SHP77 (cell line): ENCODE data around the gene TOP1.

Experiments used
- DNase-seq, 2 experiments: peaks; one replicate each; lab custom pipeline; 2025; lab: John Stamatoyannopoulos, UW

The TOP1 gene

DNA sequence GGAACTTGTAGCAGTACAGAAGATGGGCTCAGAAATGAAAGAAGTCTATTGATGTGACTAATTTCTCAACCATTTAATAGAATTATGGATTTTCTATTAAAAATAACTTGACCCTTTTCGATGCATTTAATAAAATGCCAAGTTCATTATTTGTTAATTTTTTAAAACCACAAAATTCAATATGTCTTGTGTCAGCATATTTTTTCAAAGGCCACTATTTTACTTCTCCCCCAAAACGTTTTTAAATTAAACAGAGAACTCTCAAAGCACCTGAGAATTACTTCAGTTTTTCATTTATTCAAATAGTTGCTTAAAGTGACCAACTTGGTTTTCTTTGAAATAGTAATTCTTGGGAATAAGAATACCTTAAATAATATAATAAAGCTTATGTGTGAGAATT, 8.6 kb downstream of the TOP1 start:
- no peak for DNase-seq

GRCh38 chr20:41038149-41038877, 9.7 kb downstream of the TOP1 start:
- no peak for DNase-seq

DNA sequence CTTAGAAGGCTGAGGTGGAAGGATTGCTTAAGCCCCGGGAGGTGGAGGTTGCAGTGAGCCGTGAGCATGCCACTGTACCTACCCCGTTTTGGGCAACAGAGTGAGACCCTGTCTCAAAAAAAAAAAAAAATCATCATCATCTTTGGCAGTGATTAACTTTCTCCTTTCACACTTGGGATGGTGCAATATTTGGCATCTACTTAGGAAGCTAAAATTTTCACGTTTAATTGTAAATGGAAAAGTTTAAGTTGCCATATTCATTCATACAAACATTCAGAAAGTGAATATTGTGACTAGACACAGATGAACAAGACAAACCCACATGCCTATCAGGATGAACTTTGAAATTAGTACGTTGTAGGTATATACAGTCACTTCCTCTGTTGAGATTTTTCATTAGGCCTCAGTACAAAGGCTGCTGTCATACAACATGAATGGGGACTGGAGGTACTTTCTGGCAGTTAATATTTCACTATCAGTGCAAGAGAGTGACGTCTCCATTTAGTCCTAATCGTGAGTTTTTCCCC, 10.3 kb downstream of the TOP1 start:
- DNase-seq, result no peak

DNA sequence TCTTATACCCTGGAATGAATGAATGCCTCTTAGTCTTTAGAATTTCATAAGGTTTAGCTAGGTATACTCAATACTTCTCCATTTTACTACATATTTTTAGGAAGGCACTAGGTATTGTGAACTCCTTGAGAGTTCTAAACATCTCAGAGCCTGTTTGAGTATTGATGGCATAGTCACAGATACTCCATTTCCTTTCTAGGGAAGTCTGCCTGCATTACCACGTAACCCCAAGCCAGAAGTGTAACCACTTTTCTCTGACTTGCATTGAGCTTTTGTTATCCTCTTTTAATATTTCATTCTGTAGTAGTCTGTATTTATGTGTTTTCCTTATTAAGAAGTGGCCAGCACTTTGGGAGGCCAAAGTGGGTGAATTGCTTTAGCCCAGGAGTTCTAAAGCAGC, 12.2 kb downstream of the TOP1 start:
- DNase-seq, result no peak

DNA sequence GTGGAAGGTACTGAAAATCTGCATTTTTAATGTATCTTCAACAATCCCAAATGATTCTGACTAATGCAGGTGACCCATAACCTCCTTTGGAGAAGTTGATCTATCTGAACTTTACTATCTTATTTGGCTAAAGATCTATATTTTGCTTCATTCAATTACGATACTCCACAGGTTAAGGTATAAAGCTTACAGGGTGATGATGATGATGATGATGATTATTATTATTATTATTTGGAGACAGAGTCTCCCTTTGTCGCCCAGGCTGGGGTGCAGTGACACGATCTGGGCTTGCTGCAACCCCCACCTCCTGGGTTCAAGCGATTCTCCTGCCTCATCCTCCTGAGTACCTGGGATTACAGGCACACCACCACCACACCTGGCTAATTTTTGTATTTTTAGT, 13.1 kb downstream of the TOP1 start:
- DNase-seq, result no peak

GRCh38 chr20:41044409-41045062, 15.9 kb downstream of the TOP1 start:
- DNase-seq, result no peak

GRCh38 chr20:41045671-41046070, 17.0 kb downstream of the TOP1 start:
- no peak for DNase-seq

- no peak for DNase-seq
Measured at GRCh38 chr20:41046716-41047115, 18.1 kb downstream of the TOP1 start.

DNA sequence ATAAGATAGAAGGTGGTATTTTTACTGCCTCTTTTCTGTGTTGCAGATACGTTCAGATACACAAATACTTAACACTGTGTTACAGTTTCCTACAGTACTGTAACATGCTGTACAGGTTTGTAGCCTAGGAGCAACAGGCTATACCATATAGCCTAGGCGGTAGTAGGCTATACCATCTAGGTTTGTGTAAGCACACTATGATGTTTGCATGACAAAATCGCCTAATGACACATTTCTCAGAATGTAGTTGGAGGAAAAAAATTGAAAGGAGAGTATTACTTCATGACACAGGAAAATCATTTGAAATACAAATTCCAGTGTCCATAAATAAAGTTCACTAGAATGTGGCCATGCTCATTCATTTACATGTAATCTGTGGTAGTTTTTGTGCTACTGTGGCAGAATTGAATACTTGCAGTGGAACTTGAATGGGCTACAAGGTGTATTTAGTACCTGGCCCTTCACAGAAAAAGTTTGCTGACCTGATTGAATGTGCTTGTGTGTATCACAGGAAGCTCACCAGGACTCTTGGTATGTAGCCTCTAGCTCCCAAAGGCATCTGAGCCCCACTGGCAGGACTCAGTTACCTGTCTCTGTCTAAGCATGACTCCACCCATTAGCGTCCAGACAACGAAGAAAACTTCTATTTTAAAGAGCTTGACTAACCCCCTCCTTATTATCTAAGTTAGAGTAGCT, 18.8 kb downstream of the TOP1 start:
- DNase-seq, result no peak

- DNase-seq, result no peak
Measured at GRCh38 chr20:41047975-41048305, 19.3 kb downstream of the TOP1 start.

GRCh38 chr20:41048461-41049301, 20.1 kb downstream of the TOP1 start:
- no peak for DNase-seq

DNA sequence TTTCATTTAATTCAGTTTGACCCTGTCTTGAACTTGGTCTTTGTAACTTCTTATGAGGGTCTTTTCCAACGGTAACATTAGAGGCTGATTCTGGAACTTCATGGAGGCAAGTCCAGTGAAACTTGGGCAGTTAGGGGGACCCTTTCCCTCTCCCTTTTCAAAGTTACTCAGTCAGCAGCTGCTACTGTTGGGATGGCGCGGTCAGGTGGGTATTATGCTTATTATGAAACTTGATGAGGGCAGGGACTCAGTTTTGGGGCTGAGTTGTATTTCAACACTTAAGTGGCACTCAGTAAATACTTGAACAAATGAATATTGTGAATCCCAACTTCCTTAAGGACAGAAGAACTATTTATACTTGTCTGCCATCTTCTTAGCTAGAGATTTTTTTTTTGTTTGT, 20.8 kb downstream of the TOP1 start:
- DNase-seq, result no peak

DNA sequence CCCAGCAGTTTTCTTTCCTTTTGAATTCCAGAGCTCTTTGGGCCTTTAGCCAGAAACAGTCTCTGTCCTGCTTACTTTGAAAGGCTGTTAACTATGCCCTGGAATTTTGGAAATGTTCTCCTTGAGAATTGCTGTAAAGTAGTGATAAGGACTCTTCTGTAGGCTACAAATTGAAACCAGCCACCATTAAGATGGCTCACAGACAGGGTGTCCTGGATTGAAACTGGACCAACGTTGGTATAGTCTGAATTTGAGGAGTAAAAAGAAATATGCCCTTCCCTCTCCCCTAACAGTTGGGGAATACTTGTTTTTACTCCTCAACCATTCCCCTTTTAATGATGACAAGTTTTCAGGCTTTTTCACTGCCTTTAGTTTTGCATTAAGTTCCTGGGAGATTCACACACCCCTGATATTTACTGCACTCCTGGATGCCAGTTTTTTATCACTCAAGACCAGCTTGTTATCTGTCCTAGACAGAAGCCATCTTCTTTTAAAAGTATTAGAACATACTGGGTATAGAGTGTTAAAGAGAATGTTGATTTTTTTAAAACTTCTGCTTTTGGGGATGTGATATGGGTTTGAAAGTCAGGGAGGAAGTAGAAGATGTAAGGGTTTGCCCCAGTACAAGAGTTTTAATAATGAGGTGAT, 21.9 kb downstream of the TOP1 start:
- no peak for DNase-seq

- no peak for DNase-seq
Measured at GRCh38 chr20:41051009-41051825, 22.6 kb downstream of the TOP1 start.

GRCh38 chr20:41052742-41053419, 24.3 kb downstream of the TOP1 start:
- no peak for DNase-seq

DNA sequence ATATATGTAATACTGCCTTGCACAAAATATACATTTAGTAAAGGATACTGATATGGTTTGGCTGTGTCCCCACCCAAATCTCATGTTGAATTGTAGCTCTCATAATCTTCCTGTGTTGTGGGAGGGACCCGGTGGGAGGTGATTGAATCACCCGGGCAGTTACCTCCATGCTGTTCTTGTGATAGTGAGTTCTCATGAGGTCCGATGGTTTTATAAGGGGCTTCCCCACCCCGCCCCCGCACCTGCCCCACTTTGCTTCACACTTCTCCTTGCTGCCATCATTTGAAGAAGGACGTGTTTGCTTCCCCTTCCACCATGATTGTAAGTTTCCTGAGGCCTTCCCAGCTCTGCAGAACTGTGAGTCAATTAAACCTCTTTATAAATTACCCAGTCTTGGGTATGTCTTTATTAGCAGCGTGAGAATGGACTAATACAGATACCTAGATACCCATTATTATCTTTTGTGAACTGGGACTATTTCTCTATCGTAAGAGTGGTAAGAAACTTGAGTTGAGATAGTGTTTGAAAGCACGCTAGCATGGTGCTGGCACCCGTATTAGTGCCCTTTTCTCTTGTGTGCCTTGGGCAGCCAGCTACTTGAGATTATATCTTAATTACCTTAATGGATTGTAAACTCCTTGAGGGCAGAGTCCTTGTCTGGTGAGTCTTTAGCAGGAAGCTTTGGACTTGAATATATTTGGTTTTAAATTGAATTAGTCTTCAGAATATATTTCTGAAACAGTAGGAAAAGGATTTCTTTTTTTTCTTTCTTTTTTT, 25.6 kb downstream of the TOP1 start:
- no peak for DNase-seq

GRCh38 chr20:41054847-41055230, 26.2 kb downstream of the TOP1 start:
- no peak for DNase-seq

- DNase-seq, result no peak
Measured at GRCh38 chr20:41055679-41056078, 27.1 kb downstream of the TOP1 start.

DNA sequence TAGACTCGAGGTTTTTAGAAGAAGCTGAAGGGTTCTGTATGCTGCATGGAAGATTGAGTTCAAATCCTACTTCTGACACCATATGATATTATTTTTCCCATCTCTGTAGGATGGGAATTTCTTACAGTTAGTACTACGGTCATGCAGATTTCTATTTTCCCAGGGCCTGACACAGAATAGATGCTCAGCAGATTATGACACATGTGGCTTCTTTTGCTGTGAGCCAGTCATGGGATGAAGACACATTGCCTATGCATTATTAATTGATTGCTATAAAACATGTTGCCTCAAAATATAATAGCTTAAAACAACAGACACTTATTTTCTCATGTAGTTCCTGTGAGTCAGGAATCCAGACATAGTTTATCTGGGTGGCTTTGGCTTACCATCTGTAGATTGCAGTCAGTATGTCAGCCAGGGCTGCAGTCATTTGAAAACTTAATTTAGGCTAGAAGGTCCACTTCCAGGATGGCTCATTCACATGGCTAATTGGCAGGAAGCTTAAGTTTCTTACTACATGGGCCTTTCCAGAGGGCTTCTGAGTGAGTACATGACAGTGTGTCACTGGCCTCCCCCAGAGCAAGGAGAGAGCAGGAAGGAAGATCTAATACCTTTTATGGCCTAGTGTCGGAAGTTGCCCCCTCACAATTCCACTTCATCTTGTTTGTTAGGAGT, 29.5 kb downstream of the TOP1 start:
- no peak for DNase-seq
